Esophagus muscularis mucosa (tissue), 4 donors: Measurements from ENCODE around the gene TBX3. TPM values are rescaled to one million over a fixed set of nuclear protein-coding genes. Genes with fewer than 3 reads are reported as not detected.

Experiments used
- DNase-seq: peaks from one replicate; pipeline ENCODE4 v3.0.0-alpha.2; 2017; ENCODE audit errors: extremely low spot score
- H3K27ac ChIP-seq, 4 donors: fragments of 200-600 bp; sonication (generic); replicated peaks in 1 of 4; 1 replicate in 3 of 4; 2 replicates in 1 of 4; pipeline ENCODE4 v1.5.1; 2016 to 2019; ENCODE audit warnings: mild to moderate bottlenecking in 1 of 4
- H3K27me3 ChIP-seq, 4 donors: fragments of 200-600 bp; sonication (generic); one replicate each; pipeline versions ENCODE4 v1.5.1 to v1.6.0; 2016 to 2019
- H3K36me3 ChIP-seq, 4 donors: fragments of 200-600 bp; sonication (generic); one replicate each; pipeline ENCODE4 v1.5.1; 2016 to 2019
- H3K4me1 ChIP-seq, 4 donors: fragments of 200-600 bp; sonication (generic); one replicate each; pipeline ENCODE4 v1.5.1; 2016 to 2019
- H3K4me3 ChIP-seq, 4 donors: fragments of 200-600 bp; sonication (generic); 1 replicate in 2 of 4; 2 replicates in 2 of 4; pipeline ENCODE4 v1.5.1; 2016 to 2019; ENCODE audit warnings: mild to moderate bottlenecking in 4 of 4, moderate library complexity in 1 of 4
- H3K9me3 ChIP-seq, 4 donors: fragments of 200-600 bp; sonication (generic); 1 replicate in 3 of 4; 2 replicates in 1 of 4; pipeline ENCODE4 v1.5.1; 2016 to 2019
- EP300 ChIP-seq: sonication (generic); formaldehyde crosslinking; IDR thresholded peaks from one replicate; pipeline ENCODE4 v1.6.1; 2017; ENCODE audit warnings: antibody characterized with exemption
- POLR2A ChIP-seq: fragments of 450-650 bp; IDR thresholded peaks from one replicate; pipeline ENCODE4 v1.6.1; 2017; ENCODE audit warnings: antibody characterized with exemption, moderate library complexity, mild to moderate bottlenecking, low read depth
- POLR2AphosphoS5 ChIP-seq, 2 donors: sonication (generic); formaldehyde crosslinking; IDR thresholded peaks; one replicate each; pipeline ENCODE4 v1.6.1; 2017; ENCODE audit warnings: antibody characterized with exemption in 2 of 2
- WGBS: methylation state at CpG from one replicate; pipeline ENCODE4 v1.1.5; 2018; 5-methylcytosine and 5-hydroxymethylcytosine counted together
- intact Hi-C: fragments of 100-400 bp; cut with DNase I; formaldehyde crosslinking; loops from one replicate; pipeline ENCODE4 v1.15.1; 2023
- total RNA-seq, 4 donors: library from RNA; depleted of rRNA; stranded (reverse); fragments of >200 nt; gene quantifications; one replicate each; pipeline versions ENCODE4 v1.1.0 to v1.2.1, GENCODE V29; 2016
- TF ChIP-seq, protein P1 (sequence below), 3 experiments: fragments of 200-600 bp in 2 of 3; fragments of 450-650 bp in 1 of 3; sonication (generic) in 2 of 3; IDR thresholded peaks; one replicate each; pipeline ENCODE4 v1.5.1; 2017 to 2019; ENCODE audit warnings: antibody characterized with exemption in 3 of 3, mild to moderate bottlenecking in 2 of 3, moderate library complexity in 1 of 3

Gene TBX3
- total RNA-seq, 4 donors from 2014 or later: 5.3 to 10.4 (median 8.6) TPM

DNA sequence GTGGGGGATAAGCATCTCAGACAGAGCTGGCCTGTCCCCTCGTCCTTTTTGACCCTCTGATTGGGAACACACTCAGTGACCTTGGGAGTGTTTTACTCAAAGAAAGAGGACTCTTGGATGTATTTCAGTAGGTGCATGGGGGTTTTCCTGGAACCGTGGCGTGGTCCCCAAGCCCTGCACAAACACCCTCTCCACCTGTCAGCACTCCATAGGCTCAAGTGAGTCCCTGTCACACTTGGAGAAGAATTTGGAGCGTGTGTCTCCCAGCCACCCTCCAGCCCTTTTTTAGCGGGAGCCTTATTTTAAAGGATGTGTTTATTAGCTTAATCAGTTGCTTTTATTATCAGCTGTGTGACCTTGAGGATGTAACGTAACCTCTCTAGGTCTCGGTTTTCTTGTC, 37.3 kb upstream of the TBX3 start:
- Histone ChIP-seq H3K9me3 (no peaks in the 10 kb centered on the region), H3K4me3 (no peak overlapping the region), H3K27ac (no peak overlapping the region), H3K4me1 (no peaks in the 10 kb centered on the region), H3K36me3 (no peaks in the 10 kb centered on the region), H3K27me3 (peaks cover 0 to 7% (median 0%) of the 10 kb centered on the region in 4 donors)
- no peak for TF ChIP-seq POLR2AphosphoS5 (IDR thresholded peaks at IDR 0.05)
- TF ChIP-seq POLR2A: no peak
- TF ChIP-seq EP300: no peak
- TF ChIP-seq, protein P1, sequence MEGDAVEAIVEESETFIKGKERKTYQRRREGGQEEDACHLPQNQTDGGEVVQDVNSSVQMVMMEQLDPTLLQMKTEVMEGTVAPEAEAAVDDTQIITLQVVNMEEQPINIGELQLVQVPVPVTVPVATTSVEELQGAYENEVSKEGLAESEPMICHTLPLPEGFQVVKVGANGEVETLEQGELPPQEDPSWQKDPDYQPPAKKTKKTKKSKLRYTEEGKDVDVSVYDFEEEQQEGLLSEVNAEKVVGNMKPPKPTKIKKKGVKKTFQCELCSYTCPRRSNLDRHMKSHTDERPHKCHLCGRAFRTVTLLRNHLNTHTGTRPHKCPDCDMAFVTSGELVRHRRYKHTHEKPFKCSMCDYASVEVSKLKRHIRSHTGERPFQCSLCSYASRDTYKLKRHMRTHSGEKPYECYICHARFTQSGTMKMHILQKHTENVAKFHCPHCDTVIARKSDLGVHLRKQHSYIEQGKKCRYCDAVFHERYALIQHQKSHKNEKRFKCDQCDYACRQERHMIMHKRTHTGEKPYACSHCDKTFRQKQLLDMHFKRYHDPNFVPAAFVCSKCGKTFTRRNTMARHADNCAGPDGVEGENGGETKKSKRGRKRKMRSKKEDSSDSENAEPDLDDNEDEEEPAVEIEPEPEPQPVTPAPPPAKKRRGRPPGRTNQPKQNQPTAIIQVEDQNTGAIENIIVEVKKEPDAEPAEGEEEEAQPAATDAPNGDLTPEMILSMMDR (IDR thresholded peaks at IDR 0.05): no peak
- no peak for DNase-seq
- WGBS: 73% methylated on average over 7 of the region's 7 CpGs
- intact Hi-C loops: no loop called here

GRCh38 chr12:114713466-114714215, 29.7 kb upstream of the TBX3 start:
- no peak overlapping the region for H3K27ac ChIP-seq
- no peaks in the 10 kb centered on the region for H3K36me3 ChIP-seq
- peaks cover 0 to 8% (median 7%) of the 10 kb centered on the region in 4 donors for H3K9me3 ChIP-seq
- no peak overlapping the region for H3K4me3 ChIP-seq
- peaks cover 0 to 61% (median 4%) of the 10 kb centered on the region in 4 donors for H3K27me3 ChIP-seq
- 92% methylated on average over 9 of the region's 9 CpGs for WGBS
- DNase-seq: no peak
- no peak for TF ChIP-seq POLR2AphosphoS5 (IDR thresholded peaks at IDR 0.05)
- TF ChIP-seq, protein P1 (IDR thresholded peaks at IDR 0.05): no peak
- no peak for TF ChIP-seq POLR2A
- TF ChIP-seq EP300: no peak
- intact Hi-C loops: no loop called here
- no peaks in the 10 kb centered on the region for H3K4me1 ChIP-seq

DNA sequence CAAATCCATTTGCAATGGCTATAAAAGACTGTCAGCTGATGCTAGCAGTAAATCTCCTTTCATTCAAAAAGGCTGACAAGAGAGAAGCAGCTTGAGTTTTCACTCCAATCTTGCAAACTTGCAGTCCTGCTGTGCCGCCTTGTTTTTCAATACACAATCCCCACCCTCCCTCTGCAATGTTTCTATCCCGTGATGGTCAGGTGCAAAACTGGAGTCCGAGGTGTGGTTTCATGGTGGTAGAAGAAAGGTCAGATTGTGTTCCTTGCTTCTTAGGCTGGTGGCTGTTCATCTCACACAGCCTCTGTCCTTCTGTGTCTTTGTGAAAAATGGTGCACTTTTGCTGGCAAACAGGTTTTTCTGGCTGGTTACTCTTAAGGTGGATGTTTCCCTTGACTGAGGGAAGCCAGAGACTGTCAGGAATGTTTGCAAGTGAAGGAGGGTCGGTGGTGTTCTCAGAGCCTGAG, 27.7 kb upstream of the TBX3 start:
- Histone ChIP-seq H3K27me3 (peaks cover 0 to 69% (median 4%) of the 10 kb centered on the region in 4 donors), H3K4me1 (no peaks in the 10 kb centered on the region), H3K36me3 (no peaks in the 10 kb centered on the region), H3K4me3 (no peak overlapping the region), H3K27ac (no peak overlapping the region), H3K9me3 (peaks cover 0 to 8% (median 7%) of the 10 kb centered on the region in 4 donors)
- DNase-seq: no peak
- TF ChIP-seq POLR2AphosphoS5 (IDR thresholded peaks at IDR 0.05): no peak
- TF ChIP-seq, protein P1 (IDR thresholded peaks at IDR 0.05): no peak
- TF ChIP-seq EP300: no peak
- TF ChIP-seq POLR2A: no peak
- 60% methylated on average over 4 of the region's 4 CpGs for WGBS
- intact Hi-C loops: no loop called here

DNA sequence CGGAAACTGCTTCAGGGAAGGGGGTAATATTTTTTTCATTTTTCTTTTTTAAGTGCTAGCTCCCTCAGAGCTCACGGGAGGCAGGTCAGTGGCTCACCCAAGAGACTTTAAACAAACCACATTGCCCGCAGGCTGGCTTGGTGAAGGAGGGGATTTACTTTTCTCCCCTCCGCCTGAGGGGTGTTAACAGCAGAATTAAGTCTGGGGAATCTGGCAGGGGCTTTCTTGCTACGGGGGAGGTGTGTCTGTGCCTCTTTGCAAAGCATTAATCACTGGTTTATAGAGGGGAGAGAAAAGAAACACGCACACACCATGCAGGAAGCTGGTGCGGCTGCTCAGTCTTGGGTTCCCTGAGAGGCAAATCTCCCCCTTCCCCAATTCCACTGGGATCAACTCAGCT, 26.2 kb upstream of the TBX3 start:
- TF ChIP-seq EP300 (no peak), POLR2A (no peak), POLR2AphosphoS5 (IDR thresholded peaks at IDR 0.05) (no peak)
- TF ChIP-seq, protein P1 (IDR thresholded peaks at IDR 0.05): no peak
- H3K27ac ChIP-seq: no peak overlapping the region
- H3K36me3 ChIP-seq: no peaks in the 10 kb centered on the region
- DNase-seq: no peak
- peaks cover 0 to 63% (median 4%) of the 10 kb centered on the region in 4 donors for H3K27me3 ChIP-seq
- H3K9me3 ChIP-seq: peaks cover 0 to 8% (median 7%) of the 10 kb centered on the region in 4 donors
- H3K4me3 ChIP-seq: no peak overlapping the region
- H3K4me1 ChIP-seq: no peaks in the 10 kb centered on the region
- 13% methylated on average over 7 of the region's 7 CpGs for WGBS
- intact Hi-C loops: no loop called here
